Measurements from ENCODE around the gene SGMS1. TPM values are rescaled to one million over a fixed set of nuclear protein-coding genes. Genes with fewer than 3 reads are reported as not detected.
"Not testable (repeated sequence)": the region's sequence is repeated elsewhere in the genome, so short reads cannot be mapped to it uniquely, and the experiment has no call there.

SGMS1 gene
- total and polyA plus RNA-seq, 7 donors, result 3.5 to 81.3 (median 55.7) TPM

GRCh38 chr10:50456719-50457118 lies 167.0 kb downstream of the SGMS1 start:
- Histone ChIP-seq H3K4me1 (no peaks in the 10 kb centered on the region), H3K9me3 (no peaks in the 10 kb centered on the region), H3K36me3 (peaks cover 0 to 19% (median 4%) of the 10 kb centered on the region in 4 donors), H3K27ac (no peak overlapping the region), H3K27me3 (no peaks in the 10 kb centered on the region), H3K4me3 (no peak overlapping the region)
- no peak for TF ChIP-seq EP300 (IDR thresholded peaks at IDR 0.05)
- TF ChIP-seq POLR2AphosphoS5 (IDR thresholded peaks at IDR 0.05), result no peak
- TF ChIP-seq POLR2A (IDR thresholded peaks at IDR 0.05), result no peak
- TF ChIP-seq CTCF (IDR thresholded peaks at IDR 0.05), result no peak
- DNase-seq, result no peak
- intact Hi-C loops (cut with DNase I), result no loop called here
- WGBS, 2 donors, result 93 to 97% methylated on average over 2 of the region's 2 CpGs

- H3K27me3 ChIP-seq, result no peaks in the 10 kb centered on the region
- no peak overlapping the region for H3K27ac ChIP-seq
- WGBS, 2 donors, result 81 to 87% methylated on average over 1 of the region's 1 CpG
- H3K36me3 ChIP-seq, result peaks cover 0 to 8% (median 0%) of the 10 kb centered on the region in 4 donors
- TF ChIP-seq POLR2AphosphoS5 (IDR thresholded peaks at IDR 0.05) (no peak), CTCF (IDR thresholded peaks at IDR 0.05) (no peak), EP300 (IDR thresholded peaks at IDR 0.05) (no peak), POLR2A (IDR thresholded peaks at IDR 0.05) (no peak)
- DNase-seq, result no peak
- no peak overlapping the region for H3K4me3 ChIP-seq
- intact Hi-C loops (cut with DNase I), result no loop called here
- H3K9me3 ChIP-seq, result no peaks in the 10 kb centered on the region
- H3K4me1 ChIP-seq, result peaks cover 0 to 11% (median 0%) of the 10 kb centered on the region in 4 donors
Measured at GRCh38 chr10:50453940-50454339, 169.8 kb downstream of the SGMS1 start.

GRCh38 chr10:50452603-50453002 lies 171.2 kb downstream of the SGMS1 start:
- H3K36me3 ChIP-seq, result peaks cover 0 to 8% (median 0%) of the 10 kb centered on the region in 4 donors
- intact Hi-C loops (cut with DNase I), result no loop called here
- TF ChIP-seq EP300 (IDR thresholded peaks at IDR 0.05), result no peak
- no peak for TF ChIP-seq POLR2AphosphoS5 (IDR thresholded peaks at IDR 0.05)
- TF ChIP-seq CTCF (IDR thresholded peaks at IDR 0.05), result no peak
- TF ChIP-seq POLR2A (IDR thresholded peaks at IDR 0.05), result no peak
- no peaks in the 10 kb centered on the region for H3K27me3 ChIP-seq
- 67 to 93% methylated on average over 2 of the region's 2 CpGs for WGBS, 2 donors
- no peak overlapping the region for H3K27ac ChIP-seq
- H3K4me3 ChIP-seq, result no peak overlapping the region
- H3K9me3 ChIP-seq, result no peaks in the 10 kb centered on the region
- DNase-seq, result no peak
- H3K4me1 ChIP-seq, result peaks cover 0 to 13% (median 1%) of the 10 kb centered on the region in 4 donors

GRCh38 chr10:50447691-50448090 lies 176.1 kb downstream of the SGMS1 start:
- no peak for DNase-seq
- no peaks in the 10 kb centered on the region for H3K9me3 ChIP-seq
- intact Hi-C loops (cut with DNase I), result no loop called here
- TF ChIP-seq POLR2A (IDR thresholded peaks at IDR 0.05) (no peak), POLR2AphosphoS5 (IDR thresholded peaks at IDR 0.05) (no peak), EP300 (IDR thresholded peaks at IDR 0.05) (no peak), CTCF (IDR thresholded peaks at IDR 0.05) (no peak)
- no peaks in the 10 kb centered on the region for H3K36me3 ChIP-seq
- H3K4me3 ChIP-seq, result no peak overlapping the region
- H3K27me3 ChIP-seq, result no peaks in the 10 kb centered on the region
- H3K27ac ChIP-seq, result no peak overlapping the region
- H3K4me1 ChIP-seq, result peaks cover 0 to 13% (median 1%) of the 10 kb centered on the region in 4 donors

- H3K4me3 ChIP-seq; H3K9me3 ChIP-seq; intact Hi-C loops (cut with DNase I); H3K27ac ChIP-seq; H3K4me1 ChIP-seq; DNase-seq; H3K36me3 ChIP-seq; H3K27me3 ChIP-seq: not testable (repeated sequence)
- 90 to 91% methylated on average over 5 of the region's 5 CpGs for WGBS, 2 donors
Measured at GRCh38 chr10:50445777-50446176, 178.0 kb downstream of the SGMS1 start.
